ENCODE results near the gene KDM1A.

The KDM1A gene

DNA sequence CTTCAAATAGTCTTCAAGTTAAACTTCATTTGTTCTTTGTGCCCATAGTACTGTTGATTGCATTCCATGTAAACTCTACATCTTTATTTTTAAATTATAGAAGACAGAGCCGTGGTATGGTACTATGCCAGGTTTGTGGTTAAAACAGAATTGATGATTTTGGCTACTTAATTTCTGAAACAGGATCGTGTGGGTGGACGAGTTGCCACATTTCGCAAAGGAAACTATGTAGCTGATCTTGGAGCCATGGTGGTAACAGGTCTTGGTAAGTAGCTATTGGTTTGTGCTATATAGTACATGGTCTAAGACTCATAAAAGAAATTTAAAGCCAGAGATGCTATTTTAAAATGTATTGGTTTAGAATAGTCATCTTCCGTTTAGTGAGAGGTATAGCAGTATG, 38.0 kb downstream of the KDM1A start:
- Histone ChIP-seq H3K27me3 (no peaks in the 10 kb centered on the region), H3K4me1 (no peaks in the 10 kb centered on the region), H3K36me3 (peaks cover 50% of the 10 kb centered on the region), H3K9me3 (no peaks in the 10 kb centered on the region), H3K4me3 (ENCODE audit: low read depth, low read length) (no peak overlapping the region)
- TF ChIP-seq, protein P1, sequence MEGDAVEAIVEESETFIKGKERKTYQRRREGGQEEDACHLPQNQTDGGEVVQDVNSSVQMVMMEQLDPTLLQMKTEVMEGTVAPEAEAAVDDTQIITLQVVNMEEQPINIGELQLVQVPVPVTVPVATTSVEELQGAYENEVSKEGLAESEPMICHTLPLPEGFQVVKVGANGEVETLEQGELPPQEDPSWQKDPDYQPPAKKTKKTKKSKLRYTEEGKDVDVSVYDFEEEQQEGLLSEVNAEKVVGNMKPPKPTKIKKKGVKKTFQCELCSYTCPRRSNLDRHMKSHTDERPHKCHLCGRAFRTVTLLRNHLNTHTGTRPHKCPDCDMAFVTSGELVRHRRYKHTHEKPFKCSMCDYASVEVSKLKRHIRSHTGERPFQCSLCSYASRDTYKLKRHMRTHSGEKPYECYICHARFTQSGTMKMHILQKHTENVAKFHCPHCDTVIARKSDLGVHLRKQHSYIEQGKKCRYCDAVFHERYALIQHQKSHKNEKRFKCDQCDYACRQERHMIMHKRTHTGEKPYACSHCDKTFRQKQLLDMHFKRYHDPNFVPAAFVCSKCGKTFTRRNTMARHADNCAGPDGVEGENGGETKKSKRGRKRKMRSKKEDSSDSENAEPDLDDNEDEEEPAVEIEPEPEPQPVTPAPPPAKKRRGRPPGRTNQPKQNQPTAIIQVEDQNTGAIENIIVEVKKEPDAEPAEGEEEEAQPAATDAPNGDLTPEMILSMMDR (IDR thresholded peaks at IDR 0.05; ENCODE audit: low read depth, low read length): no peak
- DNase-seq: no peak

DNA sequence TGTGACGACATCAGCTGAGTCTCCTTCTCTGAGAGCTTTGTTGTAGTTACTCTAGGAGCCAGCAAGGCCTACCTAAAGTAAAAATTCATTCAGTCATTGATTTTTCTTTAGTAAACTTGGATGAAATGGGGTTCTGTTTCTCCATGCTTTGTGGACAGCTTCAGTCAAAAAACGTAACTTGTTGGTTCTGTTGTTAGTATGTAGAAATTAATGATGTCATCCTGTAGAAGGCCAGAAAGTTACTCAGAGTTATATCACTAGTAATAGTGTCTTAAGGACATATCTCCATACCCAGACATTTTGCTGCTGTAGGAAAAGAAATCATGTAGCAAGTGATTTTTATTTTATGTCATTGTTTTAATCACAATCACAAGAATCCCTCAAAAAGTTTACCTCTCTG, 43.0 kb downstream of the KDM1A start:
- DNase-seq: no peak
- Histone ChIP-seq H3K4me3 (ENCODE audit: low read depth, low read length) (no peak overlapping the region), H3K4me1 (no peaks in the 10 kb centered on the region), H3K27me3 (no peaks in the 10 kb centered on the region), H3K9me3 (no peaks in the 10 kb centered on the region), H3K36me3 (peaks cover 51% of the 10 kb centered on the region)
- TF ChIP-seq, protein P1 (IDR thresholded peaks at IDR 0.05; ENCODE audit: low read depth, low read length): no peak

DNA sequence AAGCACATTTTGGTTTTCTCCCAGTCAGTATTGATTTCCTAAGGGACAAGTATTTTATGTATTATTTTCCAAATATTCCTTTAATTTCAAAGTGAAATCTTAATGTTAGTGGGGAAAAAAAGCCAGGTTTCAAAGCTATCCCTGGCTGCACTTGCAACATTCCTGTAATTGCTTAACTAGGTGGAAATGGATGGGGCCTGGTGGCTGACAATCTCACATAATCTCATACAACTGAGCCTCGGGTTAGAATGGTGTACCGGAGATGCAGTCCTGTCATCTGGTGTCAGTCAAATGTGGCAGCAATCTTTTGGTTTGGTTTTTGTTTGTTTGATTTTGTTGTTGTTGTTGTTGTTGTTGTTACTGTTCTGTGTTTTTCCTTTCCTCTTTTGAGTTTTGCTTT, 46.1 kb downstream of the KDM1A start:
- H3K4me1 ChIP-seq: no peaks in the 10 kb centered on the region
- H3K27me3 ChIP-seq: no peaks in the 10 kb centered on the region
- H3K36me3 ChIP-seq: peaks cover 54% of the 10 kb centered on the region
- DNase-seq: peak; percentile 10
- no peaks in the 10 kb centered on the region for H3K9me3 ChIP-seq
- H3K4me3 ChIP-seq (ENCODE audit: low read depth, low read length): no peak overlapping the region
- TF ChIP-seq, protein P1 (IDR thresholded peaks at IDR 0.05; ENCODE audit: low read depth, low read length): no peak

DNA sequence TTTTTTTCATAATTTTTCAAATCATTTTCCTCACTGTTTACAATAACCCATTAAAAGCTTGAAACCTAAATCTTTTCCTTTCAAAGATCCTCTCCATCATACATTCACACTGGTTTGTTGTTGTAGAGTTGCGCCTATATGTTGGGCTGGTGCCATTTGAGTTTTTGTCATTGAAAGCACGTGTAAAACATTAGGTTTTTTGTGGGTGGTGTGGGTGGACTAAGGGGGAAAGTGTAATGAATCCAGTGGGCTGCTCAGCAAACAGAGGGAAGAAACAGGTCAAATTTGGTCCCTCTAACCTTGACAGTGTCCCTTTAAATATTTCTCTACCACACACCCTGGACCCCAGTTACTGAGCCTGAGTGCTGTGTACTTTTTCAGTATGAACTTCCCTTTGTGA, 46.8 kb downstream of the KDM1A start:
- H3K36me3 ChIP-seq: peaks cover 52% of the 10 kb centered on the region
- no peak overlapping the region for H3K4me3 ChIP-seq (ENCODE audit: low read depth, low read length)
- TF ChIP-seq, protein P1 (IDR thresholded peaks at IDR 0.05; ENCODE audit: low read depth, low read length): no peak
- no peak for DNase-seq
- no peaks in the 10 kb centered on the region for H3K27me3 ChIP-seq
- no peaks in the 10 kb centered on the region for H3K4me1 ChIP-seq
- no peaks in the 10 kb centered on the region for H3K9me3 ChIP-seq

DNA sequence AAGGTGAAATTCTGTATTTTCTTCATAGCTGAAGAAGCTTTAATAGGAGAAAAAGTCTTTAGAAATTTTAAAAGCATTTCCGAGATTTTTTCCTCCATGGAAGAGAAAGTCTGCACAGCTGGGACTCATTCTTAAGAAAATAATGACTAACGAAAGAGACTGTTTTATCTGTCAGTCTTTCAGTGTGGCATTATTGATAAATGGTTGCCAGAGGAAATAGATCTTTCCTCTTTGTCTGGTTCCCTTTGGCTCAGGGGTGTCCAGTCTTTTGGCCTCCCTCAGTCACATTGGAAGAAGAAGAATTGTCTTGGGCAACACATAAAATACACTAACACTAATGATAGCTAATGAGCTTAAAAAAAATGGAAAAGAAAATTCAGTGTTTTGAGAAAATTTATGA, 49.9 kb downstream of the KDM1A start:
- Histone ChIP-seq H3K27me3 (no peaks in the 10 kb centered on the region), H3K36me3 (peaks cover 57% of the 10 kb centered on the region), H3K4me1 (no peaks in the 10 kb centered on the region), H3K9me3 (no peaks in the 10 kb centered on the region), H3K4me3 (ENCODE audit: low read depth, low read length) (no peak overlapping the region)
- no peak for DNase-seq
- TF ChIP-seq, protein P1 (IDR thresholded peaks at IDR 0.05; ENCODE audit: low read depth, low read length): no peak

DNA sequence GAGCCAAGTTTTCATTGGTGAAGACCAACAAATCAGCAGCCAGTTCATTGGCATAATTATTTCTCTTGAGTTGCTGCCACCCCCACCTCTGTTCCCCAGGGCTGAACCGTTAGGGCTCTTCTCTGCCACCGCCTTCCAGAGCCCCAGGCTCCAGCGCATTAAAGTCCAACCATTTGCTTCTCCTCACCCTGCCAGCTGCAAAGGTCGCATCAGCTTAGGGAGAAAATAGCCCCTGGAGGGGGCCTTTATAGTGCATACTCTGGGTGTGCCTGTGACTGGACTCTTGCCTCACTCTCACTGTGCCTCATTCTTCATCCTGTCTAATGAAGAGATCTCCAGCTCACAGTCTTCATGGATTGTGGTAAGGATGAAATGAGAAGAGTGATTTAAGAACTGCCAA, 50.4 kb downstream of the KDM1A start:
- Histone ChIP-seq H3K36me3 (peaks cover 52% of the 10 kb centered on the region), H3K4me3 (ENCODE audit: low read depth, low read length) (no peak overlapping the region), H3K9me3 (no peaks in the 10 kb centered on the region), H3K4me1 (no peaks in the 10 kb centered on the region), H3K27me3 (no peaks in the 10 kb centered on the region)
- DNase-seq: no peak
- TF ChIP-seq, protein P1 (IDR thresholded peaks at IDR 0.05; ENCODE audit: low read depth, low read length): no peak
